Pons (tissue), 1 donor: Measurements from ENCODE around the gene CBX7.
A peak's percentile ranks its signal among the peaks of the same experiment; 100 is the strongest.

ENCODE experiments used
- DNase-seq: peaks from one replicate; pipeline ENCODE4 v3.0.0-alpha.2; 2016; ENCODE audit warnings: low spot score

Gene CBX7

DNA sequence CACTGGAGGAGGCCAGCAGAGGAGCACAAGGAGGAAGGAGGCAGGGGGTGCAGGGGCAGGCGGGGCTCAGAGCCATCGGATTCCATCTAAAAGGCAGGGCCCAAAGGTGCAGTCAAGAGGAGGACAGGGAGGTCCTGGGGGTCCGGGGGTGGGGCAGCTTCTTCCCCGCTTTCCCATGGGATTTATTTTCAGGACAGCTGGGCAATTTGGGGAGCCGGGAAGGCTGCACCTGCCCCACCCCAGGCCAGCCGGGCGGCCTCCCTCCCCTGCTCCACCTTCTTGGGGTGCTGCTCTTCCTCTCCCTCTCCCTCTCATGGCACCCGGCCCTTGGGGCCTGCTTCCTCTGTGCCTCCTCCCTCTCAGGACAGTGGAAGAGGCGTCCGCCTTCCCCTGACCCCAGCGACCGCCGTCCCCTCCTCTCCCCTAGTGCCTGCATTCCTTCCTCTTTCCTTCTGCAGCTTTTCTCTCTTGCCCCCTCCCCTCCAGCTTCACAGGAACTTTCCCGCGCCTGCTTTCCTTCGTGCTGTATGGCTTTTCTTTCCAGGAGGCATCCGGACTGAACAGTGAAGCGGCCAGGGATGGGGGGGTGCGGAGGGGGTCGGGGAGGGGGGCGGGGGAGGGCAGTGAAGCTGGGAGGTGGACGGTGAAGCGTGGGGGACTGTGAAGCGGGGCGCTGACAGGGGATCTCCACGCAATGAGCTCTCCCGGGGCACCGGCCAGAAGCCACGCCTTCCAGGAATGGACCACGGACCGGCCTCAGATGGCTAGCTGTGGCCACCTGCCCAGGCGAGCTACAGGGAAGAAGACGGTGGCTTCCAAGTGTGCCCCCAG lies 28.5 kb downstream of the CBX7 start:
- DNase-seq, result no peak

DNA sequence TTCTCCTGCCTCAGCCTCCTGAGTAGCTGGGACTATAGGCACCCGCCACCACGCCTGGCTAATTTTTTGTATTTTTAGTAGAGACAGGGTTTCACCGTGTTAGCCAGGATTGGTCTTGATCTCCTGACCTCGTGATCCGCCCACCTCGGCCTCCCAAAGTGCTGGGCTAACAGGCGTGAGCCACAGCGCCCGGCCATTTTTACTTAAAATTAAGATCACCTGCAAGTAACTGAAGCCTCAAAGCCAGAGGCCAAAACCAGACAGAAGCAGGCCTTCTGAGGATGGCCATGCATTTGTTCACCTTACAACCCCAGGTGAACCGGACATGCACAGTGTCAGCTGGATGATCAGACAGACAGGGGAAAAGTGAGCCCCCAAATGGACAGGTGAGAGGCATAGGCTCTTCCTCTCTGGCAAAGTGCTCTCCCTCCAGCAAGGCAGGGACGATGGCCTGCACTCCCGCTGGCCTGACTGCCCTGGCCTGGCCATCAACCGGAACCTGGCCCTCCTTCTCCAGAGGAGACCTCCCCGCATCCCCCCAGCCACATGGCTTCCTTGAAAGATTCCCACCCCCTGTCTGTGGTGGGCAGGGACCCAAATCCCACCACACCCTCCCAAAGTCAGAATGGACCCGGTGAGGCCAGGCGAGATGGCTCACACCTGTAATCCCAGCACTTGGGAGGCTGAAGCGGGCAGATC lies 29.6 kb downstream of the CBX7 start:
- DNase-seq, result no peak

- DNase-seq, result no peak
These were observed 31.5 kb downstream of the CBX7 start for GRCh38 chr22:39120983-39121382.

DNA sequence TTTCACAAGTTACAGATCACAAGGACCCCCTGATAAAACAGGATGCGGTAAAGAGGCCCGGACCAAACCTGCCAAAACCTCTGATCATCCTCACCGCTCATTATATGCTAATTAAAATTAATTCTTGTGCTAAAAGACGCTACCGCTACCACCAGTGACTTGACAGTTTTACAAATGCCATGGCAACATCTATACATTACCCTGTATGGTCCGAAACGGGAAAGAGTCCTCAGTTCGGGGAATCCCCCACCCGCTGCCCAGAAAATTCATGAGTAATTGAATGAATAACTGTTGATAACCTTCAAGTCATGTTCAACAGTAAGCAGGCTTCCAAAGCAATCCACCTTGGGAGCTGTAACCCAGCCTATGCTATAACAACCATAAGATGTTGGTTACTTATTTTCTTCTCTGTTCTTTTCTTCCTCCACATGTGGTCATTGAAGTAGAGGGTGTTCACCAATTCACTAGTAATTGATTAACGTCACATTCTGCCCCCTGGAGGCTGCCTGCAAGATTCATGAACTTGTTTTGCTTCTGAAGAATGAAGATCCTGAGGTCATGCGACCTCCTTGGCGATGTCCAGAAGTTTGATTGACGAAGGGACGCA lies 34.8 kb downstream of the CBX7 start:
- DNase-seq, result peak; percentile 52

GRCh38 chr22:39115977-39116621 lies 36.4 kb downstream of the CBX7 start:
- DNase-seq, result no peak

GRCh38 chr22:39115570-39115969 lies 36.9 kb downstream of the CBX7 start:
- DNase-seq, result no peak

DNA sequence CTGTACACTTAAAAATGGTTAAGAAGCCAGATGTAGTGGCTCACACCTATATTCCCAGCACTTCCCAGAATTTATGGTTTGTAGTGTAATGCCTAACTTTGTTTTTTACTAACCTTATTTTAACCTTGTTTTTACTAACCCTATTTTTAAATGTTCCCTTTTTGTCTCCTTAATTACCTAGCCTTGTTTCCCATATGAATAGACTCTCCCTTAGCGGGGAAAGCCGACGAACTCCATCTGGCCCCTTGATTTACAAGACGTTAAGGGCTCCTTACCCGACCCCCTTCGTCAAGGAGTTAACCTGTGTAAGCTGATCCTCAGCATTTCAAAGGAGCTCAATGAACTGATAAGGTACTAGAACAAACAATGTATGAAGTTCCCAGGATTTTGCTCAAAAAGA lies 38.4 kb downstream of the CBX7 start:
- no peak for DNase-seq

DNA sequence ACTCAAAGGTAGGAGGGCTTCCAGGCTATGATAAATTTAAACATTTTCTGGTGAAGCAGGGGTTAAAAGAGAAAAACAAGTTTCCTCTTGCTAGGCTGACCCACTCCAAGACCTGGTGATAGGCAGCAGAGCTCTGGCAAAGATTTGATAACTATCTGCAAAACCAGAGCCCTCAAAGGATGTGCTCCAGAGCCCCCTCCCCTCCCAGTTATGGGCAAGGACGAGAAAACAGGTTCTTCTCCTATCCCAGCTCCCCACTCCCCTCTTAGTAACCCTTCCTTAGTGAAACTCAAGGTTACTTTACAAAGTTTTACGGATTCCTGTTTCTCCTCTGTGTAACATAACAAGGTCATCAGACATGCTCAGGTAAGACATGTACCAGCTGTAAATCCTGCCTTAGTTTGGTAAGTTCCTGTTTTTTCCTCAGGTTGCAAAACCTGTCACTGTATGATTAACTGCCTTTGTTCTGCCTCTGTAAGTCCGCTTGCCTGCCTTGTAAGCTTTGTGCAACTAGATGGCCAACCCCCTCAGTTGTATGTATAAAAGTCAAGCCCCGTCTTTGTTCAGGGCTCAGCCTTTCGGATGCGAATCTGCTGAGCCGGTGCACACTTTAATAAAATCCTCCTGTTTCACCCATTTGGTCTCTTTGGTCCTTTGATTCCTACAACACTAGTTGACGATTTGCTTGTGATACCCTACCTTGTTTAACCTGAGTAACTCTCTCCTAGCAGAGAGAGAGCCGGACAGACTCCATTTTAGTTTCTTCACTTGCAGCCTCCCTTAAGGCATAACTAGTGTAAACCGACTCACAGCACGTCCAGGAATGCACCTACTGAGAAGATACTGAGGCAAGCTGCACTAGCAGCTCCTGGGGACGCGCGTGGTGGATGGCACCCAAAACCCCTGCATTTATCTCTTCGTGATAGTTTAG lies 41.6 kb downstream of the CBX7 start:
- DNase-seq, result no peak

DNA sequence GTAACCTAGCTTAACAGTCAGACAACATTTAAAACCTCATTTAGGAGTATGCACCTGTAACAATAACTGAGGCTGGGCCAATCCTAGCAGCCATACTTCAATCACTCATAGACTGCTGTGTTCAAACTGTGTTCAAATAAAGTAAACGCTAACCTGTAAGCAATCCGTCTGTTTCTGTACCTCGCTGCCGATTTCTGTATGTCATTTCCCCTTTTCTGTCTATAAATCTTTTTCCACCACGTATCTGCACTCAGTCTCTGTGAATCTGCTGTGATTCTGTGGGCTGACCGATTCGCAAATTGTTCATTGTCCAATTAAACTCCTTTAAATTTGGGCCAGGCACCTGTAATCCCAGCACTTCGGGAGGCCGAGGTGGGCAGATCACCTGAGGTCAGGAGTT lies 43.1 kb downstream of the CBX7 start:
- DNase-seq, result no peak

GRCh38 chr22:39108487-39108886 lies 44.0 kb downstream of the CBX7 start:
- no peak for DNase-seq

DNA sequence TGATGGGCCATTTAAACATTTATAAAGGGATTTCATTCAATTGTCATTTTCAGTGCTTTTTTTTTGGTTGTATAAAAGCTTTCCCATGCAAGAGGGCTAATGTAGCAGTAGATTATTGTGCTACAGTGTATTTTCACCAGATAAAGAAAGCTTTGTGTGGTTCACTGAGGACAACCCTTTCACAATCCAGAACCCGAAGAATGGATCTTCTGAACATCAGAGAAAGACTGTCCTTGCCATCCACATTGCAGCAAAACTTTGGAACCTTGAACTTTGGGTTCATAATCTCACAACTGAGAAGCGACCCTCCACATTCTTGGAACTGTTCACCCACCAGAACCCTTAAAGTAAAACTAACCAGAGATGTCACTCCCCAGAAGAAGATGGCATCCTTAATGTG lies 46.2 kb downstream of the CBX7 start:
- DNase-seq, result peak; percentile 68

DNA sequence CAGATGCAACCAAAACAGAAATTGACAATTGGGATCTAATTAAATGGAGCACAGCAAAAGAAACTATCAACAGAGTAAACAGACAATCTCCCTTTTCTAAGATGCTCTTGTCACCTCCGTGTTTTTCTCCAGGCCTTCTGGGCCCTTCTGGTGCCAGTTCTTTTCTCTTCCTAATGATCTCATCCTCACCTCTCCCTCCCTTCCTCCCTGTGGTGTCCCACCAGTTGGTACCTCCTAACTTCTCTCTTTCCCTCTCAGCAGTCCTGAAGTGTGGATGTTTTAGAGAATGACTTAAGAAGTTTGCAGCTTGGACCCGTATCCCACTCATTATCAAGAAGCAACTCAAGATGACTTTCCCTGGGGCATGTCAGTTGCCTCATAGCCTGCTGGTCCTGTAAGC lies 49.0 kb downstream of the CBX7 start:
- no peak for DNase-seq

GRCh38 chr22:39101226-39101625 lies 51.3 kb downstream of the CBX7 start:
- DNase-seq, result no peak

- DNase-seq, result no peak
These were observed 53.9 kb downstream of the CBX7 start for GRCh38 chr22:39098576-39098975.

DNA sequence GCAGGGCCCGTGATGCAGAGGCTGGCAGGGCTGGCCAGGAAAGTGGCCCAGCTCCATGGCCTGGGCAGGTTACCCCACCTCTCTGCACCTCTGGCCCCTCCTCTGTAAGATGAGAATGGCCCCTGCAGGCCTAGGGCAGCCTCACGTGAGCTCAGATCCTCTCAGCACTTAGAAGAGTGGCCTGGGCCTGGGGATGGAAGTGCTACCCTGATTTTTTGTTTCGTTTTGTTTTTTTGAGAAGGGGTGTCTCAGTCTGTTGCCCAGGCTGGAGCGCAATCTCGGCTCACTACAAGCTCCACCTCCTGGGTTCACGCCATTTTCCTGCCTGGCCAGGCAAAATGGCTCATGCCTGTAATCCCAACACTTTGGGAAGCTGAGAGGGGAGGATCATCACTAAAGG lies 54.5 kb downstream of the CBX7 start:
- no peak for DNase-seq

DNA sequence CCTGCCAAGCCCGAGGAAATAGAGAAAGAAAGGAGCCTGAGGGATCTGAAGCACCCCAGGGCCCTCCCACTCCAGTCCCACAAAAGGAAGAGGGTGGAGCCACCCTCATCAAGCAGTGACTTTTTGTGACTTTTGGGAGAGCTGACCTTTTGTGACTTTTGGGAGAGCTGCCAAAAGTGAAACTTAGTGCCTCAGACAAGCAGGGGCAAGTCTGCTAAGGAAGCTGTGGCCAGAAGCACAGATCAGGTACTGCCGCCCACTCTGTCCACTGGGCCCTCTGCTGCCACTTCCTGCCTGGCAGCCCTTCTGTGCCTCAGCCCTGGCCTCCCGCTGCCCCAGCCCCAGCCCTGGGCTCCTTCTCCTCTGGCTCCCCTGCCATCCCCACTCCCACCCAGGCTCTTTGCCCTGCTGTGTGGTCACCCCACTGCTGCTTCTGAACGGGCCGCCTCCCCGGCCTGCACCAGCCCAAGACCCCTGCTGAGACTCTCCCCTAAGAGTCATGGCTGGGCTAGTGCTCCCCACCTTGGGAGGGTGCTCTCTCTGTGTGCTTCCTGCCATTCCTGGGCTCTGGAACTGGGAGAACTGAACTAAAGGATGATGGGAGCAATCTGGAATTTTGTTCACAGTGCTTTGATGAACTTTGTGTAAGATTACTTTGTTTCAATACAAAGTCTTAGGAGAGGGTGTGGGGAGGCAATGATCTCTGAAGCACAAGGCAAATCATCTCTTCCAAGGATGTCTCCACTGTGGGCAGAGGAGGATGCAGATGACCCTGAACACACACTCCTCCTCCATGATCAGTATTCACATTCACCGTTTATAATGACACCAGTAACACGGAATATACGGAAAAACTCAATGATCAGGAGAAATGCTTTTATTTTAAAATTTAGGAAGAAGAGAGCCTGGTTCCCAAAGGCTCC lies 55.1 kb downstream of the CBX7 start, which contains the start of gene APOBEC3H:
TSS of gene APOBEC3H (plus strand) at position 147 of the 923 bp plus-strand sequence. CDS start 3,035 bp downstream, outside the sequence.
- DNase-seq, result peak; percentile 66

GRCh38 chr22:39095971-39096370 lies 56.5 kb downstream of the CBX7 start:
- DNase-seq, result no peak

GRCh38 chr22:39094717-39095389 lies 57.6 kb downstream of the CBX7 start:
- no peak for DNase-seq

DNA sequence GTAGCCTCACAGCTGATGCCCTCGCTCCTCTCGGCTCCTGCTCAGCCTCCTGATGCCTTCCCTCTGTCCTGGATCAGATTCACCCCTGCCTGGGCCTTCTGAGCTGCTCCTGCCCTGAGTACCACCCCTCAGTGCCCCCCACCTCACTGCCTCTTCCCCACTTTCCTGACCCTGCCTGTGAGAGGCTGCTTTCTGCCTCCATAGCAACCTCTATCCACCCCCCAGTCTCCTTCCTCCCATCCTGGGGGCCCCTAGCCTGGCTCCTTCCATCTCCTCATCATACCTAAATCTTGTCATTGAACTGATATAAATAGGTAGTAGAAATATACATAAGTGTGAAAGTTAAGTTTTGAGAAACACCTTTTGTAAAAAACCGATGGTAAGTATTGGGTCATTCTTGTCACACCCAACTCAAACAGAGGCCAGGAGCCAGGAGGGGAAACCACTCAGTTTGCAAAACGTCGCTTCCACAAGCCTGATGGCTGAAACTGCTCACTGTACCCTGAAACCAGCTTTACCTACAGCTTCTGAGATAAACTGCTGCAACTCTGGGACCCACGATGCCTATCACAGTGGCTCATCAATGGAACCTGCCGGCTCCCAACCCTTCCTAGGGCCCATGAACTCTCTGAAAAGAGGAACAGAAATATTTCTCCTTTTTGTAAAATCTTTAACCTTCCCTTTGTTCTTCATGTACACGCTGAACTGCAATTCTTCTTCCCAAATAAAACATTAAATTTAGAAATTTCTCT lies 60.2 kb downstream of the CBX7 start:
- DNase-seq, result no peak
